Caco-2 (cell line): ENCODE results near the gene RIMS1. TPM values are rescaled to one million over a fixed set of nuclear protein-coding genes. Genes with fewer than 3 reads are reported as not detected.

Experiments used
- BruUV-seq: library from RNA; stranded (reverse); fragments of 400-500 nt; replicated peaks from 2 replicates; lab custom pipeline; 2021; lab: Mats Ljungman, UMichigan
- CTCF ChIA-PET: fragments of 300-600 bp; sonication (Branson Sonifier 250); formaldehyde crosslinking; loops from one replicate; lab custom pipeline; 2022; ENCODE audit warnings: antibody characterized with exemption; lab: Charles Lee
- POLR2A ChIA-PET: fragments of 300-600 bp; sonication (Branson Sonifier 250); formaldehyde crosslinking; loops from one replicate; lab custom pipeline; 2022; ENCODE audit warnings: antibody characterized with exemption; lab: Charles Lee
- DNase-seq, 2 experiments: peaks; one replicate each; pipeline versions ENCODE4 v3.0.0 to v3.0.0-alpha.2; 2020 to 2022
- H3K27me3 ChIP-seq: replicated peaks from 2 replicates; pipeline ENCODE4 v1.6.0; 2011; ENCODE audit warnings: low read length; ENCODE audit not compliant: control insufficient read depth, insufficient read depth
- H3K36me3 ChIP-seq: 2 replicates; pipeline ENCODE4 v1.5.1; 2011; ENCODE audit warnings: low read length; ENCODE audit not compliant: control insufficient read depth, insufficient read depth
- H3K4me1 ChIP-seq: fragments of 250-450 bp; sonication (Bioruptor Pico); 2 replicates; pipeline ENCODE4 v1.5.1; 2020; ENCODE audit warnings: mild to moderate bottlenecking
- H3K4me3 ChIP-seq: 2 replicates; pipeline ENCODE4 v1.5.1; 2011; ENCODE audit warnings: low read depth, mild to moderate bottlenecking, control low read depth, low read length
- H3K9me3 ChIP-seq: fragments of 250-450 bp; sonication (Bioruptor Pico); 2 replicates; pipeline ENCODE4 v1.5.1; 2020; ENCODE audit warnings: mild to moderate bottlenecking, moderate library complexity
- H3K27ac Mint-ChIP-seq: one replicate; pipeline ENCODE4 v1.8.0; 2022; ENCODE audit warnings: mixed read lengths; ENCODE audit not compliant: unreplicated experiment
- H3K27me3 Mint-ChIP-seq: one replicate; pipeline ENCODE4 v1.8.0; 2022; ENCODE audit warnings: mixed read lengths; ENCODE audit not compliant: insufficient read depth, unreplicated experiment
- H3K36me3 Mint-ChIP-seq: one replicate; pipeline ENCODE4 v1.8.0; 2022; ENCODE audit warnings: mild to moderate bottlenecking, mixed read lengths; ENCODE audit not compliant: insufficient read depth, unreplicated experiment
- H3K4me1 Mint-ChIP-seq: one replicate; pipeline ENCODE4 v1.8.0; 2022; ENCODE audit warnings: low read depth, mixed read lengths; ENCODE audit not compliant: unreplicated experiment
- H3K4me3 Mint-ChIP-seq: one replicate; pipeline ENCODE4 v1.8.0; 2022; ENCODE audit warnings: mild to moderate bottlenecking, moderate library complexity, mixed read lengths; ENCODE audit not compliant: unreplicated experiment
- H3K9me3 Mint-ChIP-seq: one replicate; pipeline ENCODE4 v1.8.0; 2022; ENCODE audit warnings: mixed read lengths; ENCODE audit not compliant: unreplicated experiment
- intact Hi-C: fragments of 100-400 bp; cut with micrococcal nuclease; formaldehyde crosslinking; loops from one replicate; pipeline ENCODE4 v1.10.0; 2022; ENCODE audit not compliant: unreplicated experiment
- total RNA-seq: library from RNA; stranded (reverse); gene quantifications from 2 replicates; pipeline ENCODE4 v1.2.3, GENCODE V29; 2022
- TF ChIP-seq, protein P1 (sequence below), 2 experiments: fragments of 200-600 bp in 1 of 2; IDR thresholded peaks; 1 replicate in 1 of 2; 2 replicates in 1 of 2; pipeline versions ENCODE4 v1.5.1 to v1.8.0; 2011 to 2022; ENCODE audit warnings: antibody characterized with exemption in 1 of 2, control low read depth in 1 of 2, inconsistent platforms in 1 of 2, low read depth in 1 of 2, low read length in 1 of 2, mild to moderate bottlenecking in 1 of 2, moderate library complexity in 1 of 2; ENCODE audit not compliant: insufficient read depth in 1 of 2, severe bottlenecking in 1 of 2, unreplicated experiment in 1 of 2

RIMS1 gene
- total RNA-seq, 1 experiment from 2014 or later: 3.4 TPM

DNA sequence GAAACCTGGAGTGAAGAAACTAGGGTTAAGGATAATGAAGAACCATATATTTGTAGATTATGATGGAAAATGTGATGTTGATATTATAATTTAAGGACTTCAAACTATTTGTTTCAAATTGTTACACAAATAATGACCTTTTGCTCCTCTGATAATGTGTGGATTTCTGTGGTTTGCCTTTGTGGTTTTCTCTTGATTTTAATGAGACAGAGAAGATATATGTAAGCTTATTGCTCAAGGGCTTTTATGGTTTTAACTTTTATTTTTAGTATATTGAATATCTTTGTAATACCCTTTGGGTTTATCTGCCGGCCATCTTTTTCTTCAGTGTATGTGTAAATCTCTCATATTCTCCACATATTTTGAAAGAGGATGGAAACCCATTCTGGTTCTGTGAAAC, 362.3 kb downstream of the RIMS1 start:
- H3K36me3 Mint-ChIP-seq: no peaks in the 10 kb centered on the region
- ChIA-PET POLR2A (no interaction called here), CTCF (no interaction called here)
- intact Hi-C loops: loop anchor here (10.0 kb wide), 1 partner anchor 714 kb away; no protein-coding TSS in a partner anchor
- Histone ChIP-seq H3K4me1 (no peaks in the 10 kb centered on the region), H3K36me3 (no peaks in the 10 kb centered on the region), H3K27me3 (no peaks in the 10 kb centered on the region), H3K9me3 (no peaks in the 10 kb centered on the region), H3K4me3 (no peak overlapping the region)
- no peak overlapping the region for H3K4me3 Mint-ChIP-seq
- no peaks in the 10 kb centered on the region for H3K9me3 Mint-ChIP-seq
- H3K4me1 Mint-ChIP-seq: no peaks in the 10 kb centered on the region
- H3K27me3 Mint-ChIP-seq: no peaks in the 10 kb centered on the region
- H3K27ac Mint-ChIP-seq: no peak overlapping the region
- TF ChIP-seq, protein P1, sequence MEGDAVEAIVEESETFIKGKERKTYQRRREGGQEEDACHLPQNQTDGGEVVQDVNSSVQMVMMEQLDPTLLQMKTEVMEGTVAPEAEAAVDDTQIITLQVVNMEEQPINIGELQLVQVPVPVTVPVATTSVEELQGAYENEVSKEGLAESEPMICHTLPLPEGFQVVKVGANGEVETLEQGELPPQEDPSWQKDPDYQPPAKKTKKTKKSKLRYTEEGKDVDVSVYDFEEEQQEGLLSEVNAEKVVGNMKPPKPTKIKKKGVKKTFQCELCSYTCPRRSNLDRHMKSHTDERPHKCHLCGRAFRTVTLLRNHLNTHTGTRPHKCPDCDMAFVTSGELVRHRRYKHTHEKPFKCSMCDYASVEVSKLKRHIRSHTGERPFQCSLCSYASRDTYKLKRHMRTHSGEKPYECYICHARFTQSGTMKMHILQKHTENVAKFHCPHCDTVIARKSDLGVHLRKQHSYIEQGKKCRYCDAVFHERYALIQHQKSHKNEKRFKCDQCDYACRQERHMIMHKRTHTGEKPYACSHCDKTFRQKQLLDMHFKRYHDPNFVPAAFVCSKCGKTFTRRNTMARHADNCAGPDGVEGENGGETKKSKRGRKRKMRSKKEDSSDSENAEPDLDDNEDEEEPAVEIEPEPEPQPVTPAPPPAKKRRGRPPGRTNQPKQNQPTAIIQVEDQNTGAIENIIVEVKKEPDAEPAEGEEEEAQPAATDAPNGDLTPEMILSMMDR (IDR thresholded peaks at IDR 0.05; ENCODE audit: insufficient read depth in 1 of 2, low read depth in 1 of 2, low read length in 1 of 2, severe bottlenecking in 1 of 2, unreplicated experiment in 1 of 2): no peak
- BruUV-seq: no TSS peak
- no peak for DNase-seq

DNA sequence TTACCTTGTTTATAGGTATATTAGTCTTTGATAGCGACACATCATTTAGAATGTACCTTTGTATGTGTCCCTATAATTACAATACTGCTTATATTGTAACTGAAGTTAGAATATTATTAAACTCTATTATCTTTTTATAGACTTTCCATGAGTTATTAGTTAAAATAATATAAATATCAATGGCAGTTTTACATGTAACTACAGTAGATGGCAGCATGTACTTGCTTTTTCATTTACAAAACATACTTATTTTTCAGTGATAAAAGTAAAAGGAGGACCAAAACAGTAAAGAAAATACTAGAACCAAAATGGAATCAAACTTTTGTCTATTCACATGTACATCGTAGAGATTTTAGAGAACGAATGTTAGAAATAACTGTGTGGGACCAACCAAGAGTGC, 364.3 kb downstream of the RIMS1 start:
- H3K4me3 ChIP-seq: no peak overlapping the region
- H3K27me3 ChIP-seq: no peaks in the 10 kb centered on the region
- ChIA-PET CTCF (no interaction called here), POLR2A (no interaction called here)
- Mint-ChIP-seq H3K27ac (no peak overlapping the region), H3K27me3 (no peaks in the 10 kb centered on the region), H3K36me3 (peaks cover 5% of the 10 kb centered on the region), H3K9me3 (no peaks in the 10 kb centered on the region), H3K4me3 (no peak overlapping the region), H3K4me1 (no peaks in the 10 kb centered on the region)
- H3K9me3 ChIP-seq: no peaks in the 10 kb centered on the region
- intact Hi-C loops: no loop called here
- no peaks in the 10 kb centered on the region for H3K4me1 ChIP-seq
- no peak for DNase-seq
- TF ChIP-seq, protein P1 (IDR thresholded peaks at IDR 0.05; ENCODE audit: insufficient read depth in 1 of 2, low read depth in 1 of 2, low read length in 1 of 2, severe bottlenecking in 1 of 2, unreplicated experiment in 1 of 2): no peak
- no peaks in the 10 kb centered on the region for H3K36me3 ChIP-seq
- BruUV-seq: no TSS peak

DNA sequence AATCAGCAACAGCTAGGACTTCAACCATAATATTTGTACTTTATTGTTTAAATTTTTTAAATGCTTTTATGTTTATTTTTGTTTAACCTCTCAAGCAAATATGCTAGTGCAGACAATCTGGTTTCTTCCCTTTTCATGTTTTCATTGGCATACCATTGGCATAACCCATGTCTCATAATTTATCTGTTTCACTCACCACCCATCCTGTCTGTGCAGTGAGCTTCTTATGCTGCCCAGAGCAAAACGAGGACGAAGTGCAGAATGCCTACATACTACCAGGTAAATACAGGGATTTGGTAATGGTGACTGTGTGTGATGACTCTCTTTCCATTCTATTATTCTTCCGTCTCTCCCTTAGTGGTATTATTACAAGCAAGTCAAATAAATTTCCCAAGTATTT, 374.1 kb downstream of the RIMS1 start:
- Mint-ChIP-seq H3K9me3 (no peaks in the 10 kb centered on the region), H3K4me3 (no peak overlapping the region), H3K36me3 (no peaks in the 10 kb centered on the region), H3K27ac (no peak overlapping the region), H3K27me3 (no peaks in the 10 kb centered on the region), H3K4me1 (no peaks in the 10 kb centered on the region)
- CTCF ChIA-PET: no interaction called here
- H3K4me1 ChIP-seq: no peaks in the 10 kb centered on the region
- POLR2A ChIA-PET: no interaction called here
- H3K9me3 ChIP-seq: no peaks in the 10 kb centered on the region
- BruUV-seq: no TSS peak
- intact Hi-C loops: no loop called here
- no peaks in the 10 kb centered on the region for H3K27me3 ChIP-seq
- no peak for DNase-seq
- no peak overlapping the region for H3K4me3 ChIP-seq
- TF ChIP-seq, protein P1 (IDR thresholded peaks at IDR 0.05; ENCODE audit: insufficient read depth in 1 of 2, low read depth in 1 of 2, low read length in 1 of 2, severe bottlenecking in 1 of 2, unreplicated experiment in 1 of 2): no peak
- no peaks in the 10 kb centered on the region for H3K36me3 ChIP-seq
